Coronary artery (tissue), 2 donors: ENCODE data around the gene MCC.

Source experiments
- DNase-seq: peaks from one replicate; pipeline ENCODE4 v3.0.0-alpha.2; 2017; ENCODE audit warnings: low spot score
- H3K27ac ChIP-seq, 2 donors: fragments of 200-600 bp; sonication (generic); one replicate each; pipeline ENCODE4 v1.5.1; 2016 to 2019
- H3K4me3 ChIP-seq: fragments of 200-600 bp; sonication (generic); 2 replicates; pipeline ENCODE4 v1.5.1; 2016; ENCODE audit warnings: mild to moderate bottlenecking, moderate library complexity
- CTCF ChIP-seq: fragments of 200-600 bp; sonication (generic); IDR thresholded peaks from one replicate; pipeline ENCODE4 v1.5.1; 2019; ENCODE audit warnings: antibody characterized with exemption

Gene MCC

GRCh38 chr5:113024076-113024697 lies 464.1 kb downstream of the MCC start:
- no peak overlapping the region for H3K27ac ChIP-seq
- no peak overlapping the region for H3K4me3 ChIP-seq
- no peak for DNase-seq
- TF ChIP-seq CTCF, result no peak

- TF ChIP-seq CTCF, result no peak
- H3K4me3 ChIP-seq, result no peak overlapping the region
- no peak for DNase-seq
- no peak overlapping the region for H3K27ac ChIP-seq
Observed at GRCh38 chr5:113022661-113023060, 465.6 kb downstream of the MCC start.

- no peak for DNase-seq
- H3K4me3 ChIP-seq, result no peak overlapping the region
- no peak overlapping the region for H3K27ac ChIP-seq
- no peak for TF ChIP-seq CTCF
Observed at GRCh38 chr5:113020461-113021273, 467.6 kb downstream of the MCC start.

- H3K27ac ChIP-seq, result no peak overlapping the region
- no peak overlapping the region for H3K4me3 ChIP-seq
- no peak for TF ChIP-seq CTCF
- no peak for DNase-seq
Observed at GRCh38 chr5:113017881-113018635, 470.2 kb downstream of the MCC start.

- Histone ChIP-seq H3K27ac (no peak overlapping the region), H3K4me3 (no peak overlapping the region)
- TF ChIP-seq CTCF, result no peak
- no peak for DNase-seq
Observed at GRCh38 chr5:113005454-113005853, 482.8 kb downstream of the MCC start.

- Histone ChIP-seq H3K4me3 (no peak overlapping the region), H3K27ac (no peak overlapping the region)
- TF ChIP-seq CTCF, result no peak
- DNase-seq, result no peak
Observed at GRCh38 chr5:113003763-113004162, 484.5 kb downstream of the MCC start.
